GM12878 (cell line): ENCODE measurements around the gene CA10. TPM values are rescaled to one million over a fixed set of nuclear protein-coding genes. Genes with fewer than 3 reads are reported as not detected.

Experiments used
- ATAC-seq: fragments of 200-7000 bp; cut with Tn5 transposase; 3 replicates; pipeline ENCODE4 v1.9.1; 2020; ENCODE audit warnings: mild to moderate bottlenecking, moderate library complexity
- BruUV-seq: library from RNA; stranded (reverse); fragments of 400-500 nt; replicated peaks from 2 replicates; lab custom pipeline; 2021; lab: Mats Ljungman, UMichigan
- CTCF ChIA-PET: fragments of 300-600 bp; sonication (Branson Sonifier 250); formaldehyde crosslinking; extraction: SDS; loops from one replicate; lab custom pipeline; 2021; ENCODE audit warnings: inconsistent platforms; lab: Yijun Ruan, JAX
- POLR2A ChIA-PET: fragments of 350-600 bp; formaldehyde crosslinking; extraction: SDS; loops from one replicate; lab custom pipeline; 2021; ENCODE audit warnings: inconsistent platforms; lab: Charles Lee
- RAD21 ChIA-PET: fragments of 300-600 bp; sonication (Branson Sonifier 250); formaldehyde crosslinking; loops from one replicate; lab custom pipeline; 2023; ENCODE audit warnings: antibody characterized with exemption; ENCODE audit not compliant: unreplicated experiment; lab: Charles Lee
- SMC1A ChIA-PET: fragments of 300-600 bp; sonication (Branson Sonifier 250); formaldehyde crosslinking; loops from one replicate; lab custom pipeline; 2023; ENCODE audit not compliant: unreplicated experiment, uncharacterized antibody; lab: Charles Lee
- DNase-seq: peaks from one replicate; pipeline ENCODE4 v3.0.0-alpha.2; 2011; ENCODE audit warnings: low read depth, low spot score
- FAIRE-seq: peaks from 3 replicates; lab custom pipeline; 2011; peaks lifted over from hg19 to GRCh38; lab: Jason Lieb, UNC
- H2AFZ ChIP-seq: 2 replicates; pipeline ENCODE4 v1.6.0; 2011; ENCODE audit warnings: low read depth, low read length, control low read depth; ENCODE audit not compliant: control insufficient read depth
- H3K27ac ChIP-seq: 2 replicates; pipeline ENCODE4 v1.5.1; 2011; ENCODE audit warnings: control low read depth; ENCODE audit not compliant: control insufficient read depth, insufficient read depth
- H3K27me3 ChIP-seq, 2 experiments: replicated peaks in 1 of 2; 2 replicates each; pipeline versions ENCODE4 v1.6.0 to v1.6.1; 2011; ENCODE audit warnings: low read length in 1 of 2; ENCODE audit not compliant: control insufficient read depth in 2 of 2, insufficient read depth in 2 of 2
- H3K36me3 ChIP-seq, 2 experiments: 2 replicates each; pipeline ENCODE4 v1.5.1; 2011; ENCODE audit warnings: low read length in 1 of 2; ENCODE audit not compliant: control insufficient read depth in 2 of 2, insufficient read depth in 2 of 2
- H3K4me1 ChIP-seq: 2 replicates; pipeline ENCODE4 v1.6.1; 2011; ENCODE audit warnings: mild to moderate bottlenecking, low read length, moderate library complexity, mixed read lengths; ENCODE audit not compliant: control insufficient read depth, insufficient read depth
- H3K4me2 ChIP-seq: 2 replicates; pipeline ENCODE4 v1.6.0; 2011; ENCODE audit warnings: control low read depth; ENCODE audit not compliant: control insufficient read depth, insufficient read depth
- H3K4me3 ChIP-seq: fragments of 200-600 bp; sonication (generic); 2 replicates; pipeline ENCODE4 v1.5.1; 2016
- H3K79me2 ChIP-seq: 2 replicates; pipeline ENCODE4 v1.6.0; 2011; ENCODE audit warnings: low read length; ENCODE audit not compliant: control insufficient read depth, insufficient read depth
- H3K9ac ChIP-seq: 2 replicates; pipeline ENCODE4 v1.8.0; 2011; ENCODE audit warnings: low read length, control low read depth, mixed read lengths; ENCODE audit not compliant: control insufficient read depth, insufficient read depth
- H3K9me3 ChIP-seq: replicated peaks from 3 replicates; pipeline ENCODE4 v1.5.1; 2011; ENCODE audit warnings: mild to moderate bottlenecking, low read length; ENCODE audit not compliant: control insufficient read depth, insufficient read depth
- H4K20me1 ChIP-seq: 2 replicates; pipeline ENCODE4 v1.6.0; 2011; ENCODE audit not compliant: control insufficient read depth, insufficient read depth
- BCL3 ChIP-seq: IDR thresholded peaks from 2 replicates; pipeline ENCODE4 v1.6.1; 2011; ENCODE audit warnings: borderline replicate concordance, low read depth, mild to moderate bottlenecking, moderate library complexity, low read length; ENCODE audit not compliant: insufficient read depth, poor library complexity, severe bottlenecking
- ETV6 ChIP-seq, 2 experiments: fragments of 450-650 bp in 1 of 2; IDR thresholded peaks in 1 of 2; conservative IDR thresholded peaks in 1 of 2; 2 replicates each; pipeline ENCODE4 v1.6.1; 2014; ENCODE audit warnings: antibody characterized with exemption in 1 of 2, borderline replicate concordance in 1 of 2, low read depth in 1 of 2, mild to moderate bottlenecking in 1 of 2, moderate library complexity in 1 of 2
- FOS ChIP-seq: IDR thresholded peaks from 3 replicates; pipeline ENCODE4 v1.6.1; 2011; ENCODE audit warnings: borderline replicate concordance; ENCODE audit not compliant: insufficient read length; ENCODE audit errors: extremely low read depth
- MLLT1 ChIP-seq: fragments of 450-650 bp; IDR thresholded peaks from 2 replicates; pipeline ENCODE4 v1.6.1; 2016; ENCODE audit warnings: mild to moderate bottlenecking
- NFYA ChIP-seq: IDR thresholded peaks from 2 replicates; pipeline ENCODE4 v1.6.1; 2011; ENCODE audit warnings: low read depth, mild to moderate bottlenecking, low read length, improper control_type of control experiment, borderline replicate concordance
- PKNOX1 ChIP-seq: fragments of 450-650 bp; IDR thresholded peaks from 2 replicates; pipeline ENCODE4 v1.6.1; 2016; ENCODE audit warnings: mild to moderate bottlenecking
- POLR2A ChIP-seq: IDR thresholded peaks from 2 replicates; pipeline ENCODE4 v1.6.1; 2011; ENCODE audit warnings: low read depth, mild to moderate bottlenecking, low read length
- RUNX3 ChIP-seq: IDR thresholded peaks from 2 replicates; pipeline ENCODE4 v1.6.1; 2012; ENCODE audit warnings: low read length, inconsistent platforms
- SMAD1 ChIP-seq: fragments of 450-650 bp; IDR thresholded peaks from 2 replicates; pipeline ENCODE4 v1.6.1; 2018; ENCODE audit warnings: mild to moderate bottlenecking, low read depth; ENCODE audit not compliant: partially characterized antibody
- STAT3 ChIP-seq: IDR thresholded peaks from 2 replicates; pipeline ENCODE4 v1.6.1; 2011; ENCODE audit warnings: low read depth, low read length, improper control_type of control experiment
- TARDBP ChIP-seq: IDR thresholded peaks from 2 replicates; pipeline ENCODE4 v1.6.1; 2016; ENCODE audit warnings: borderline replicate concordance
- WRNIP1 ChIP-seq: IDR thresholded peaks from 2 replicates; pipeline ENCODE4 v1.6.1; 2011; ENCODE audit warnings: low read depth, low read length, improper control_type of control experiment, borderline replicate concordance
- ZNF24 ChIP-seq: fragments of 450-650 bp; IDR thresholded peaks from 2 replicates; pipeline ENCODE4 v1.6.1; 2017; ENCODE audit warnings: antibody characterized with exemption, mild to moderate bottlenecking
- WGBS: methylation state at CpG from one replicate; pipeline ENCODE4 v1.1.6; 2016; ENCODE audit warnings: low lambda C conversion rate; ENCODE audit not compliant: insufficient replicate concordance, insufficient coverage; ENCODE audit errors: missing lambda C conversion rate; 5-methylcytosine and 5-hydroxymethylcytosine counted together
- in situ Hi-C: fragments of 300-500 bp; cut with MboI; formaldehyde crosslinking; loops from 9 replicates; pipeline ENCODE4 v1.14.3; 2018; ENCODE audit warnings: mixed read lengths
- intact Hi-C: fragments of 100-400 bp; cut with micrococcal nuclease; formaldehyde crosslinking; loops from one replicate; pipeline ENCODE4 v1.14.2; 2022; ENCODE audit not compliant: unreplicated experiment
- polyA plus RNA-seq, 11 experiments: library from polyadenylated mRNA; depleted of rRNA in 4 of 11; unstranded in 6 of 11; stranded (reverse) in 5 of 11; fragments of >200 nt; fragmentation: Nextera tagmentation in 4 of 11; fragmentation: Illumina TruSeq in 1 of 11; extraction: Ambion mirVana in 4 of 11; extraction: Trizol in 1 of 11; gene quantifications; 1 replicate in 1 of 11; 2 replicates in 10 of 11; pipeline versions ENCODE4 v1.2.1 to v1.2.3, GENCODE V29; 2011 to 2016; ENCODE audit warnings: inconsistent platforms in 2 of 11, missing spikeins in 2 of 11, low read depth in 1 of 11
- total RNA-seq, 4 experiments: library from RNA; depleted of rRNA in 3 of 4; stranded (reverse); fragments of >200 nt in 3 of 4; fragmentation: Illumina TruSeq in 1 of 4; extraction: Trizol in 1 of 4; gene quantifications; 2 replicates each; pipeline versions ENCODE4 v1.2.1 to v1.2.3, GENCODE V29; 2013 to 2021
- TF ChIP-seq, protein P1 (sequence below): fragments of 450-650 bp; conservative IDR thresholded peaks from 2 replicates; pipeline ENCODE4 v1.6.1; 2017; ENCODE audit warnings: mild to moderate bottlenecking, moderate library complexity

Gene CA10
- total and polyA plus RNA-seq, 10 of the 15 experiments (the other 5 are each of a cell fraction or from before 2014, with no cell fraction given): not detected

GRCh38 chr17:51909971-51910370 lies 248.5 kb downstream of the CA10 start:
- 0% methylated on average over 3 of the region's 3 CpGs for WGBS
- H3K4me1 ChIP-seq: no peaks in the 10 kb centered on the region
- no peaks in the 10 kb centered on the region for H3K27me3 ChIP-seq
- DNase-seq (no peak), FAIRE-seq (no peak), ATAC-seq (no peak)
- no TSS peak for BruUV-seq
- ChIA-PET SMC1A (no interaction called here), RAD21 (no interaction called here), POLR2A (no interaction called here), CTCF (no interaction called here)
- intact Hi-C loops (no loop called here), in situ Hi-C loops (no loop called here)
- H3K79me2 ChIP-seq: no peaks in the 10 kb centered on the region
- H3K9me3 ChIP-seq: no peaks in the 10 kb centered on the region
- TF ChIP-seq POLR2A (no peak), BCL3 (no peak), ZNF24 (no peak), MLLT1 (no peak), STAT3 (no peak), TARDBP (no peak), SMAD1 (no peak), WRNIP1 (no peak), RUNX3 (no peak), PKNOX1 (no peak), FOS (no peak), NFYA (no peak), ETV6 (conservative IDR thresholded peaks at IDR 0.05 in 1 of 2, IDR thresholded peaks at IDR 0.05 in 1 of 2; ENCODE audit: borderline replicate concordance in 1 of 2, low read depth in 1 of 2) (no peak)
- TF ChIP-seq, protein P1, sequence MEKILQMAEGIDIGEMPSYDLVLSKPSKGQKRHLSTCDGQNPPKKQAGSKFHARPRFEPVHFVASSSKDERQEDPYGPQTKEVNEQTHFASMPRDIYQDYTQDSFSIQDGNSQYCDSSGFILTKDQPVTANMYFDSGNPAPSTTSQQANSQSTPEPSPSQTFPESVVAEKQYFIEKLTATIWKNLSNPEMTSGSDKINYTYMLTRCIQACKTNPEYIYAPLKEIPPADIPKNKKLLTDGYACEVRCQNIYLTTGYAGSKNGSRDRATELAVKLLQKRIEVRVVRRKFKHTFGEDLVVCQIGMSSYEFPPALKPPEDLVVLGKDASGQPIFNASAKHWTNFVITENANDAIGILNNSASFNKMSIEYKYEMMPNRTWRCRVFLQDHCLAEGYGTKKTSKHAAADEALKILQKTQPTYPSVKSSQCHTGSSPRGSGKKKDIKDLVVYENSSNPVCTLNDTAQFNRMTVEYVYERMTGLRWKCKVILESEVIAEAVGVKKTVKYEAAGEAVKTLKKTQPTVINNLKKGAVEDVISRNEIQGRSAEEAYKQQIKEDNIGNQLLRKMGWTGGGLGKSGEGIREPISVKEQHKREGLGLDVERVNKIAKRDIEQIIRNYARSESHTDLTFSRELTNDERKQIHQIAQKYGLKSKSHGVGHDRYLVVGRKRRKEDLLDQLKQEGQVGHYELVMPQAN: no peak
- no peak overlapping the region for H3K27ac ChIP-seq
- no peak overlapping the region for H3K4me2 ChIP-seq
- H4K20me1 ChIP-seq: no peaks in the 10 kb centered on the region
- no peak overlapping the region for H2AFZ ChIP-seq
- H3K4me3 ChIP-seq: no peak overlapping the region
- H3K36me3 ChIP-seq: no peaks in the 10 kb centered on the region
- H3K9ac ChIP-seq: no peak overlapping the region
